ENCODE measurements around the gene NPNT.

DNA sequence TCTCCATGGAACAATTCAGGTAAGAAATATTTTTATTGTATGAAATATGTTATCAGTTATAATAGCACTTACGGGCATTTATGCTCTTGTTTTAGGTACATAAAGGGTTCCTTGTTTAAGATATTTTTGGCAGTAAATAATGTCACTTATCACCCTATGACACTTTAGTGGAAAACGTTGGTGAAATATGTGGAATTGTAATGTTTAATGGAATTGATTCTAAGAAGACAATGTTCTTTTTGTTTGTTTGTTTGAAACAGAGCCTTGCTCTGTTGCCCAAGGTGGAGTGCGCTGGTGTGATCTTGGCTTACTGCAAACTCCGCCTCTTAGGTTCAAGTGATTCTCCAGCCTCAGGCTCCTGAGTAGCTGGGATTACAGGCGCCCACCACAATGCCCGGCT lies 17.4 kb downstream of the NPNT start:
- TF ChIP-seq EZH2phosphoT487 (IDR thresholded peaks at IDR 0.05; ENCODE audit: borderline replicate concordance) (no peak), CTCF (conservative IDR thresholded peaks at IDR 0.05; ENCODE audit: low read length) (no peak)

All from Loucy (cell line).